K562 (cell line): Measurements from ENCODE around the gene IKBKE. TPM values are rescaled to one million over a fixed set of nuclear protein-coding genes. Genes with fewer than 3 reads are reported as not detected.

ENCODE experiments used
- CEBPG ChIP-seq, 3 experiments: fragments of 200-800 bp in 1 of 3; sonication (Bioruptor generic) in 1 of 3; sonication (generic) in 1 of 3; formaldehyde crosslinking in 1 of 3; IDR thresholded peaks in 2 of 3; conservative IDR thresholded peaks in 1 of 3; 2 replicates each; pipeline versions ENCODE4 v1.6.1 to v1.8.0; 2016 to 2022; ENCODE audit warnings: missing compliant biosample characterization in 2 of 3, missing genetic modification characterization in 2 of 3, mild to moderate bottlenecking in 1 of 3, missing genetic modification reagents in 1 of 3
- ELF2 ChIP-seq: fragments of 250-450 bp; sonication (Bioruptor Pico); IDR thresholded peaks from 2 replicates; pipeline ENCODE4 v1.5.0; 2021; ENCODE audit warnings: mild to moderate bottlenecking
- ELK1 ChIP-seq: sonication (generic); formaldehyde crosslinking; IDR thresholded peaks from 2 replicates; pipeline ENCODE4 v1.8.1; 2022; ENCODE audit warnings: missing genetic modification reagents
- FOXJ2 ChIP-seq: fragments of 200-800 bp; sonication (Bioruptor generic); IDR thresholded peaks from 2 replicates; pipeline ENCODE4 v1.6.1; 2016; ENCODE audit warnings: missing genetic modification characterization, missing compliant biosample characterization
- MNT ChIP-seq, 2 experiments: fragments of 450-650 bp; conservative IDR thresholded peaks; 2 replicates each; pipeline ENCODE4 v1.6.1; 2017; ENCODE audit warnings: mild to moderate bottlenecking in 2 of 2, moderate library complexity in 2 of 2
- PHTF2 ChIP-seq: fragments of 250-450 bp; sonication (Bioruptor Pico); IDR thresholded peaks from 2 replicates; pipeline ENCODE4 v1.5.0; 2021; ENCODE audit warnings: mild to moderate bottlenecking
- REST ChIP-seq, 2 experiments: fragments of 450-650 bp; formaldehyde crosslinking in 1 of 2; IDR thresholded peaks; 2 replicates each; pipeline versions ENCODE4 v1.4.0 to v1.6.1; 2014 to 2020; ENCODE audit warnings: mild to moderate bottlenecking in 2 of 2, borderline replicate concordance in 1 of 2, low read depth in 1 of 2
- SRSF9 ChIP-seq: fragments of 200-400 bp; formaldehyde crosslinking; IDR thresholded peaks from 2 replicates; pipeline ENCODE4 v1.6.1; 2017; ENCODE audit warnings: low read depth, low read length, borderline replicate concordance
- TBP ChIP-seq: optimal IDR thresholded peaks from 2 replicates; pipeline ENCODE3; 2011; ENCODE audit warnings: low read depth, low read length, improper control_type of control experiment
- ZFX ChIP-seq: sonication (generic); formaldehyde crosslinking; IDR thresholded peaks from 2 replicates; pipeline ENCODE4 v1.8.0; 2022; ENCODE audit warnings: mild to moderate bottlenecking, missing genetic modification reagents, moderate library complexity
- polyA plus RNA-seq, 8 experiments: library from polyadenylated mRNA; depleted of rRNA in 4 of 8; stranded (reverse) in 5 of 8; unstranded in 3 of 8; fragments of >200 nt; fragmentation: Nextera tagmentation in 2 of 8; fragmentation: Illumina TruSeq in 1 of 8; extraction: Ambion mirVana in 2 of 8; extraction: Trizol in 1 of 8; gene quantifications; 2 replicates each; pipeline versions ENCODE4 v1.2.1 to v1.2.3, GENCODE V29; 2011 to 2014; ENCODE audit warnings: inconsistent platforms in 1 of 8, missing spikeins in 1 of 8
- total RNA-seq, 7 experiments: library from RNA; depleted of rRNA in 6 of 7; stranded (reverse); fragments of >200 nt in 6 of 7; fragmentation: Illumina TruSeq in 2 of 7; extraction: Trizol in 2 of 7; gene quantifications; 2 replicates each; pipeline versions ENCODE4 v1.2.1 to v1.2.3, GENCODE V29; 2011 to 2021; ENCODE audit warnings: low replicate concordance in 1 of 7
- TF ChIP-seq, protein P1 (sequence below): sonication (generic); formaldehyde crosslinking; IDR thresholded peaks from 2 replicates; pipeline ENCODE4 v1.8.1; 2023; ENCODE audit warnings: mild to moderate bottlenecking, missing genetic modification reagents
- TF ChIP-seq, protein P2 (sequence below): IDR thresholded peaks from 3 replicates; pipeline ENCODE4 v1.6.1; 2011; ENCODE audit warnings: borderline replicate concordance, mild to moderate bottlenecking; ENCODE audit not compliant: insufficient read length, insufficient read depth

IKBKE gene
- total and polyA plus RNA-seq, 9 of the 15 experiments (the other 6 are each of a cell fraction or from before 2014, with no cell fraction given) = 2.3 to 9.0 (median 4.8) TPM

DNA sequence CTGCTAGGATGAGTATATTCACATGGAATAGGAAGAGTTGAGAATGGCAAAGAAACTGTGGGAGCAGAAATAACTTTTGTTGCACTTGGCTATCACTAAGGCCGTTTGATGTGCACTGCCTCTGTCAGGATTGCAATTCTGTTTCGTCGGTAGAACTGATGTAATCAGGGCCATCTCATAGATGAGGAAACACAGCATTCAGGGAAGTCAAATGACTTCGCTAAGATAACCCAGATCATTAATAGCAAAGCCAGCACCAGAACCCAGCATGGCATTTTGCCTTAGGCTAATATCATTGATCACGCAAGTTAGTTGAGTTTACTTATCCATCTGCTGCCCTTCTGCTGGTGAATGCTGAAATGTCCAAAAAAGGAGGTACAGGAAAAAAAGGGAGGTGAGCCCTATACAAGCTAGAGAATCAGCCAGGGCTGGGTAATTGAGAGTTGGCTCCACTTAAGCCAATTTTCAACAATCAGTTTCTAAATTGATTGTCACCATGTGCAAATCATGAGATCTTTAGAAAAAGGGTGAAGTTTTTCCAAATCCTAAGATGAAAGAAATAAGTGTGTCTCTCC, 44.6 kb downstream of the IKBKE start (continued):
- TF ChIP-seq SRSF9 = no peak
- no peak for TF ChIP-seq MNT (conservative IDR thresholded peaks at IDR 0.05)
- TF ChIP-seq ELK1 (CRISPR knock-in tag) = no peak
- no peak for TF ChIP-seq PHTF2
- no peak for TF ChIP-seq ZFX (CRISPR knock-in tag)
- TF ChIP-seq FOXJ2 (tag) = 0 out of 2 replicates have a peak, but pooled peaks have one; percentile 42
- no peak for TF ChIP-seq REST (IDR thresholded peaks at IDR 0.05; ENCODE audit: borderline replicate concordance)
- no peak for TF ChIP-seq REST (CRISPR knock-in tag; IDR thresholded peaks at IDR 0.05; ENCODE audit: low read depth)
- peak; percentile 83 for TF ChIP-seq CEBPG (CRISPR knock-in tag; IDR thresholded peaks at IDR 0.05)
- peak; percentile 82 to 85 for TF ChIP-seq CEBPG (tag; conservative IDR thresholded peaks at IDR 0.05 in 1 of 2, IDR thresholded peaks at IDR 0.05 in 1 of 2)
- TF ChIP-seq TBP = no peak
- TF ChIP-seq ELF2 (CRISPR knock-in tag) = peak; percentile 57; the same call in 1 of the 2 replicates
- TF ChIP-seq, protein P1, sequence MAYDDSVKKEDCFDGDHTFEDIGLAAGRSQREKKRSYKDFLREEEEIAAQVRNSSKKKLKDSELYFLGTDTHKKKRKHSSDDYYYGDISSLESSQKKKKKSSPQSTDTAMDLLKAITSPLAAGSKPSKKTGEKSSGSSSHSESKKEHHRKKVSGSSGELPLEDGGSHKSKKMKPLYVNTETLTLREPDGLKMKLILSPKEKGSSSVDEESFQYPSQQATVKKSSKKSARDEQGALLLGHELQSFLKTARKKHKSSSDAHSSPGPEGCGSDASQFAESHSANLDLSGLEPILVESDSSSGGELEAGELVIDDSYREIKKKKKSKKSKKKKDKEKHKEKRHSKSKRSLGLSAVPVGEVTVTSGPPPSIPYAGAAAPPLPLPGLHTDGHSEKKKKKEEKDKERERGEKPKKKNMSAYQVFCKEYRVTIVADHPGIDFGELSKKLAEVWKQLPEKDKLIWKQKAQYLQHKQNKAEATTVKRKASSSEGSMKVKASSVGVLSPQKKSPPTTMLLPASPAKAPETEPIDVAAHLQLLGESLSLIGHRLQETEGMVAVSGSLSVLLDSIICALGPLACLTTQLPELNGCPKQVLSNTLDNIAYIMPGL (CRISPR knock-in tag) = no peak
- TF ChIP-seq, protein P2, sequence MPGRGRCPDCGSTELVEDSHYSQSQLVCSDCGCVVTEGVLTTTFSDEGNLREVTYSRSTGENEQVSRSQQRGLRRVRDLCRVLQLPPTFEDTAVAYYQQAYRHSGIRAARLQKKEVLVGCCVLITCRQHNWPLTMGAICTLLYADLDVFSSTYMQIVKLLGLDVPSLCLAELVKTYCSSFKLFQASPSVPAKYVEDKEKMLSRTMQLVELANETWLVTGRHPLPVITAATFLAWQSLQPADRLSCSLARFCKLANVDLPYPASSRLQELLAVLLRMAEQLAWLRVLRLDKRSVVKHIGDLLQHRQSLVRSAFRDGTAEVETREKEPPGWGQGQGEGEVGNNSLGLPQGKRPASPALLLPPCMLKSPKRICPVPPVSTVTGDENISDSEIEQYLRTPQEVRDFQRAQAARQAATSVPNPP = no peak
